ENCODE results near the gene SNAP23.

The SNAP23 gene

DNA sequence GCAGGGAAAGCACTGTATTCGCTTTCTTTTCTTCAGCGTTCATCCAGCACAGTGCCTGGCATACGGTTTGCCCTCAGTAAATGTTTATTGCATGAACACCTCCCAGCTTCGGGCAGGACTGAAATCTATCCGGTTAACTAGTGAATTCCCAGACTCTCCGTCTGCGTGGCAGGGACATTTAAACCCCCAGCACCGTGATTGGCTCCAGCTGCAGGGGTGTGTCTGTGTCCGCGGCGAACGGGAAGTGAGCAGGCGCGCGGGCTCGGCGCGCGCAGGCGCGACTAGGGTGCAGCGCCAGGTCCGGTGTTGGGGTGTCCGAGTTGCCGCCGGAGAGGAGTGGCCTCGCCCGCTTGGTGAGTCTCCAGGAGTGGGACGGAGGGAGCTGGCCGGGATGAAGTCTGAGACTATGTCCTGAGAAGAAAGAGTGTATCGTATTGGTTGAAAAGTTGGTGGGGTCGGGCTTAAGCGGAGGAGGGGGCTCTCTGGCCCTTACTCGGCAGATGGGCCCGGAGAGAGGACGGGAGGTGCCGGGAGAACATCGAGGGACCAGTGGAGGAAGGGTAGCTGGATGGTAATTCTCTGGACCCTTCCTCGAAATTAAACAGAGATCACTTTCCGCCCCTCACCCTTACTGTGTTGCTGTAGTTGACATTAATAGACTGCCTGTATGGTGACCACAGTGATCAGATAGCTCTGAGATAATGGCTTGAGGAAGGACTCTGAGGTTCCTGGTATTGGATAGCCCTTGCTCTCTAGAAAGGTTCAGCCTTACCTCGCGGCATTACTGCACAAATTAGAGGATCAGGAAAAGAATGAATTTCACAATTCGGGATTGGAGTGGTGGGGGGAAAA lies at the start of gene SNAP23:
SNAP23 (plus strand) TSS at position 274 of the 852 bp plus-strand sequence. CDS start 16,213 bp downstream, outside the sequence.
- peak within 1 kb of the TSS; percentile 97 for H3K4me3 ChIP-seq (ENCODE audit: low read depth, low read length)
- TF ChIP-seq, protein P1, sequence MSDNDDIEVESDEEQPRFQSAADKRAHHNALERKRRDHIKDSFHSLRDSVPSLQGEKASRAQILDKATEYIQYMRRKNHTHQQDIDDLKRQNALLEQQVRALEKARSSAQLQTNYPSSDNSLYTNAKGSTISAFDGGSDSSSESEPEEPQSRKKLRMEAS (IDR thresholded peaks at IDR 0.05; ENCODE audit: low read depth, low read length): peak; percentile 82
- TF ChIP-seq, protein P2, sequence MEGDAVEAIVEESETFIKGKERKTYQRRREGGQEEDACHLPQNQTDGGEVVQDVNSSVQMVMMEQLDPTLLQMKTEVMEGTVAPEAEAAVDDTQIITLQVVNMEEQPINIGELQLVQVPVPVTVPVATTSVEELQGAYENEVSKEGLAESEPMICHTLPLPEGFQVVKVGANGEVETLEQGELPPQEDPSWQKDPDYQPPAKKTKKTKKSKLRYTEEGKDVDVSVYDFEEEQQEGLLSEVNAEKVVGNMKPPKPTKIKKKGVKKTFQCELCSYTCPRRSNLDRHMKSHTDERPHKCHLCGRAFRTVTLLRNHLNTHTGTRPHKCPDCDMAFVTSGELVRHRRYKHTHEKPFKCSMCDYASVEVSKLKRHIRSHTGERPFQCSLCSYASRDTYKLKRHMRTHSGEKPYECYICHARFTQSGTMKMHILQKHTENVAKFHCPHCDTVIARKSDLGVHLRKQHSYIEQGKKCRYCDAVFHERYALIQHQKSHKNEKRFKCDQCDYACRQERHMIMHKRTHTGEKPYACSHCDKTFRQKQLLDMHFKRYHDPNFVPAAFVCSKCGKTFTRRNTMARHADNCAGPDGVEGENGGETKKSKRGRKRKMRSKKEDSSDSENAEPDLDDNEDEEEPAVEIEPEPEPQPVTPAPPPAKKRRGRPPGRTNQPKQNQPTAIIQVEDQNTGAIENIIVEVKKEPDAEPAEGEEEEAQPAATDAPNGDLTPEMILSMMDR (IDR thresholded peaks at IDR 0.05; ENCODE audit: low read depth, low read length): no peak
- no peak for TF ChIP-seq MYC (IDR thresholded peaks at IDR 0.05; ENCODE audit: low read depth, low read length)
- peak; percentile 87 for TF ChIP-seq POLR2A (IDR thresholded peaks at IDR 0.05; ENCODE audit: extremely low read depth, insufficient read length)
- DNase-seq (ENCODE audit: low read depth): peak; percentile 93

DNA sequence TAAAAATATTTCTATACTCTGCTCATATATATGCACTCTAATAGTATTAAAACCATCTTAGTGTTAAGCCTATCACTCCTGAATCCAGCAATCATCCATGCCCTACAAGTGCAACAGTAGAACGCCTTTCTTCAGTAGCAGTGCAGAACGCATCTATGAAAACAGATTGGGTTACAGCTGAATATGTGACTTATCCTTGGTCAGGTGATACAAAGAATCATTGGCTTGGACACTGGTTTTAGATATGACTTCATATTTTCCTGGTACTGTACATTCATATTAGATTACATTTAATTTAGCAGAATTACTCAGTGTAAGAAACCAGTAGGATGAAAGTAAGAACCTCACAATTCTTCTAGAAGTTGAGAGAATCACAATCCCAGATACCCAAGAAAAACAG lies 47.8 kb upstream of the SNAP23 start:
- no peak for DNase-seq (ENCODE audit: low read depth)
- TF ChIP-seq POLR2A (IDR thresholded peaks at IDR 0.05; ENCODE audit: extremely low read depth, insufficient read length): no peak
- TF ChIP-seq, protein P2 (IDR thresholded peaks at IDR 0.05; ENCODE audit: low read depth, low read length): no peak
- TF ChIP-seq MYC (IDR thresholded peaks at IDR 0.05; ENCODE audit: low read depth, low read length): no peak
- TF ChIP-seq, protein P1 (IDR thresholded peaks at IDR 0.05; ENCODE audit: low read depth, low read length): no peak
- H3K4me3 ChIP-seq (ENCODE audit: low read depth, low read length): no peak overlapping the region

DNA sequence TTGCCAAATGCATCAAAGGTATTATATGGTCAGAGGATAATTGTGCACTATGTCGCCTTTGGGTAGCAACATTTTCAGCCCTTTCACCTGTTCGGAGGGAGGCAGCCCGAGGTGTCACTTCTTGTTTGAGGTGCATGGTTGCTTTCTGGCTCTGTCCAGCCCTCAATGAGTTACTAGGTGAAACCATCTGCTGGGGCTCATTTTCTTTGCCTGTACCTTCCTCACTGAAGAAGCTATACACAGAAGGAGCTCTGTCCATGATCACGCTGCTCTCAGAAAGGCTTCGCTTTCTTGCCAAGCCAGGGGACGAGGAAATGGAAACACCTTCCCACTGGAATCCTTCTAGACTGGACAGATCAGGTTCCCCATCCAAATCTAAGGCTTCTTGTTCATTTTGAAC lies 47.2 kb upstream of the SNAP23 start:
- DNase-seq (ENCODE audit: low read depth): no peak
- H3K4me3 ChIP-seq (ENCODE audit: low read depth, low read length): no peak overlapping the region
- TF ChIP-seq POLR2A (IDR thresholded peaks at IDR 0.05; ENCODE audit: extremely low read depth, insufficient read length) (no peak), MYC (IDR thresholded peaks at IDR 0.05; ENCODE audit: low read depth, low read length) (no peak)
- TF ChIP-seq, protein P1 (IDR thresholded peaks at IDR 0.05; ENCODE audit: low read depth, low read length): no peak
- TF ChIP-seq, protein P2 (IDR thresholded peaks at IDR 0.05; ENCODE audit: low read depth, low read length): no peak

DNA sequence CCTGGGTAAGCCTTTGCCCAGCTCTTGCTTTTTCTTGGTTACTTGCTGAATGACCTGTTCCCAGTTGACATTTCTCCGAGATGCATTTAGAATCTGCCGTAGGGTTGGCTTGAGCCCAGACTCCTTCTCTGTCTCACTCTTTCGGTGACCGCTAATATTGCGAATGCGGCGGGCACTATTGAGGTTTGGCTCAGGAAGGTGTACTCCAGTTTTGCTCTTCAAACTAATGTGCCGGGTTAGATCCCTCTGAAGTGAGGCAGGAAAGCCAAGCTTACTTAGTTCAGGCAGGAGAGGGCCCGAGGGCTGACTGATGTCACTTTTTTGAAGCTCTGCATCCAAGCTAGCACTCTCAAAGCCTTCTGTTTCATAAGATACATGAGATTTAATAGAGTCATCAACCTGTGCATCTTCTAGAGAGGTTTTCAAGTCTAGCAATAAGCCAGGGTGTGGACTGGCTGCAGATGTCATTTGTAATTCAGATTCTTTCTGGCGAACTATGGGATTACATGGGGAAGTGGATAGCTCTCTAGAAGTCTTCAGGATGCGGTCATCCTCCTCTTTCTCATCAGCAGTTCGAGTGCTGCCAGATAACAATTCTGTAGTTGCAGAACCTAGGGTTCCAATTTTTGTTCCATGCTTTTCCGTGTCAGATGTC lies 45.5 kb upstream of the SNAP23 start:
- no peak overlapping the region for H3K4me3 ChIP-seq (ENCODE audit: low read depth, low read length)
- TF ChIP-seq, protein P1 (IDR thresholded peaks at IDR 0.05; ENCODE audit: low read depth, low read length): no peak
- TF ChIP-seq, protein P2 (IDR thresholded peaks at IDR 0.05; ENCODE audit: low read depth, low read length): no peak
- TF ChIP-seq POLR2A (IDR thresholded peaks at IDR 0.05; ENCODE audit: extremely low read depth, insufficient read length): no peak
- TF ChIP-seq MYC (IDR thresholded peaks at IDR 0.05; ENCODE audit: low read depth, low read length): no peak
- DNase-seq (ENCODE audit: low read depth): no peak

DNA sequence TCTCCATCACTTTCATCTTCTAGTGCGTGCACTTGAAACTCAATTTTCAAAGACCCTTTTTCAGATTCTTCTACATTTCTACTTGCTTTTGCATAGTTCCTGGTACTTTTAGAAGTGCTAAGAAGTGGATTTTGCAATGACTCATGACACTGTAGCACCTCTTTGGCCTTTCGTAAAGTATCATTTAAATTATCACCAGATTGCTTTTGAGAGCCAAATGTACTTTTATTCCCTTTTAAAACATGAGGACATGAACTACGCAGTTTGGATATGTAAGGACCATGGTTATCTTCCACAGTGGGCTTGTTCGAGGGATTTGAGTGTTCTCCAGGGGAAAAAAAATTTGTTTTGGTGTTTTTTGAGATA lies 45.0 kb upstream of the SNAP23 start:
- TF ChIP-seq POLR2A (IDR thresholded peaks at IDR 0.05; ENCODE audit: extremely low read depth, insufficient read length) (no peak), MYC (IDR thresholded peaks at IDR 0.05; ENCODE audit: low read depth, low read length) (no peak)
- TF ChIP-seq, protein P2 (IDR thresholded peaks at IDR 0.05; ENCODE audit: low read depth, low read length): no peak
- TF ChIP-seq, protein P1 (IDR thresholded peaks at IDR 0.05; ENCODE audit: low read depth, low read length): no peak
- no peak overlapping the region for H3K4me3 ChIP-seq (ENCODE audit: low read depth, low read length)
- DNase-seq (ENCODE audit: low read depth): no peak
